GM12891 (cell line): ENCODE measurements around the gene NAA80.

Experiments
- PAX5 ChIP-seq: IDR thresholded peaks from 2 replicates; pipeline ENCODE4 v1.6.1; 2011; ENCODE audit warnings: low read length, moderate library complexity, mild to moderate bottlenecking; ENCODE audit not compliant: insufficient read depth, severe bottlenecking
- POLR2A ChIP-seq: IDR thresholded peaks from 2 replicates; pipeline ENCODE4 v1.6.1; 2011; ENCODE audit warnings: low read depth, low read length, control low read depth
- POLR2AphosphoS5 ChIP-seq: IDR thresholded peaks from 2 replicates; pipeline ENCODE4 v1.6.1; 2011; ENCODE audit warnings: low read depth, low read length, control low read depth
- POU2F2 ChIP-seq: IDR thresholded peaks from 2 replicates; pipeline ENCODE4 v1.6.1; 2011; ENCODE audit warnings: low read depth, mild to moderate bottlenecking, control low read depth, low read length, moderate library complexity
- SPI1 ChIP-seq: IDR thresholded peaks from 2 replicates; pipeline ENCODE4 v1.6.1; 2011; ENCODE audit warnings: low read depth, low read length, control low read depth
- TAF1 ChIP-seq: IDR thresholded peaks from 2 replicates; pipeline ENCODE4 v1.6.1; 2011; ENCODE audit warnings: low read depth, low read length, control low read depth

DNA sequence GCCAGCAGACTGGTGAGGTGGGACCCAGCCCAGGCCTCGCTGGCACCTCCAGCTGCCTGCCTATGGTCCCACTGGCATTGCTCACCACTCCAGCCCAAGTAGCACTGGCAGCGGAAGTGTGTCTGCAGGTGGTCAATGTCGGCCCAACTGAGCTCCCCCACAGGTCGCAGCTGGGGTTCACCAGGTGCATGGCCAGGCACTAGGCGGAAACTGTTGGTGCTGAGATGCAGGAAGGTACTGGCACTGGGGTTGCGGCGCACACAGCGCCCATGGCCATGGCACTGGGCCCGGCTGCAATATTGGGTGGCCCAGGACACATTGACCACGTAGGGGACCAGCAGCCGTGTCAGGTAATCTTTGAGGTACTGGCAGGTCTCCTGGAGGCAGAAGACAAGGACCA is 19.0 kb upstream of the NAA80 start:
- no peak for TF ChIP-seq POLR2A
- no peak for TF ChIP-seq POLR2AphosphoS5
- TF ChIP-seq TAF1 = no peak
- TF ChIP-seq PAX5 = no peak
- TF ChIP-seq POU2F2 = no peak
- no peak for TF ChIP-seq SPI1
